ENCODE measurements around the gene CTSA.
"Not testable (repeated sequence)": the region's sequence is repeated elsewhere in the genome, so short reads cannot be mapped to it uniquely, and the experiment has no call there.

The CTSA gene

DNA sequence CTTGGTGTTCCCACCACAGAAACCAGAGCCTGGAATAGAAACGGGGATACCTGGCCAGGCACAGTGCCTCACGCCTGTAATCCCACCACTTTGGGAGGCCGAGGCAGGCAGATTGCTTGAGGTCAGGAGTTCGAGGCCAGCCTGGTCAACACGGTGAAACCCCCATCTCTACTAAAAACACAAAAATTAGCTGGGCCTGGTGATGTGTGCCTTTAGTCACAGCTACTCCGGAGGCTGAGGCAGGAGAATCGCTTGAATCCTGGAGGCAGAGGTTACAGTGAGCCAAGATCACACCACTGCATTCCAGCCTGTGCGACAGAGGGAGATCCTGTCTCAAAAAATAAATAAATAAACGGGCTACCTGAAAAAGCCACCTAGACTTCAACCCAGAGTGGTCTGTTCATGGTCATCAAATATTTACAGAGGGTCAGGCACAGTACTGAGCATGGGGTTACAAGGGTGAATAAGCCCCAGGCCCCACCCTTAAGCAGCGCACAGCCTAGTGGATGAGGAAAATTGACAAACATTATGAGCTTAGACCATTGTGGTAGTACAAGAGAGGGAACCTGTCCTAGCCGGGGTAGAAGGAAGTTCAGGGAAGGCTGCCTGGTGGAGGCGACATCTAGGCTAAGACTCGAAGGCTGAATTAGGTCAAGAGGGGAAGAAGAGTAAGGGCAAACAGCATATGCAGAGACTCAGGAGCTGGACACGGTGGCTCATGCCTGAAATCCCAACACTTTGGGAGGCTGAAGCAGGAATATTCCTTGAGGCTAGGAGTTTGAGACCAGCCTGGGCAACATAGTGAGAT lies 36.1 kb downstream of the CTSA start:
- Histone ChIP-seq H3K9me3 (ENCODE audit: control insufficient read depth, insufficient read depth, low read length) (no peaks in the 10 kb centered on the region), H3K36me3 (ENCODE audit: control insufficient read depth, insufficient read depth, low read length) (no peaks in the 10 kb centered on the region), H3K27me3 (ENCODE audit: control insufficient read depth, insufficient read depth, low read length) (no peaks in the 10 kb centered on the region), H3K9ac (ENCODE audit: low read depth, low read length) (no peak overlapping the region), H3K4me1 (ENCODE audit: control insufficient read depth, insufficient read depth, low read length) (peaks cover 2% of the 10 kb centered on the region), H3K4me3 (ENCODE audit: low read depth, low read length) (no peak overlapping the region)

DNA sequence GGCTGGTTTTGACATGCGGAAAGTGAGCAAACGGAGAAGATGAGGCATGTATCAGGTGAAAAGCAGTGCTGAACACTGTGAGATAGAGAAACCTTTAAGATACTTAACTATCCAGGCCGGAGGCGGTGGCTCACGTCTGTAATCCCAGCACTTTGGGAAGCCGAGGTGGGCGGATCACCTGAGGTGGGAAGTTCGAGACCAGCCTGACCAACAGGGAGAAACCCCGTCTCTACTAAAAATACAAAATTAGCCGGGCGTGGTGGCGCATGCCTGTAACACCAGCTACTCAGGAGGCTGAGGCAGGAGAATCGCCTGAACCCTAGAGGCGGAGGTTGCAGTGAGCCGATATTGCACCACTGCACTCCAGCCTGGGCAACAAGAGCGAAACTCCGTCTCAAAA lies 40.5 kb downstream of the CTSA start:
- not testable (repeated sequence) for H3K36me3 ChIP-seq (ENCODE audit: control insufficient read depth, insufficient read depth, low read length); H3K9me3 ChIP-seq (ENCODE audit: control insufficient read depth, insufficient read depth, low read length); H3K9ac ChIP-seq (ENCODE audit: low read depth, low read length); H3K27me3 ChIP-seq (ENCODE audit: control insufficient read depth, insufficient read depth, low read length); H3K4me3 ChIP-seq (ENCODE audit: low read depth, low read length); H3K4me1 ChIP-seq (ENCODE audit: control insufficient read depth, insufficient read depth, low read length)

DNA sequence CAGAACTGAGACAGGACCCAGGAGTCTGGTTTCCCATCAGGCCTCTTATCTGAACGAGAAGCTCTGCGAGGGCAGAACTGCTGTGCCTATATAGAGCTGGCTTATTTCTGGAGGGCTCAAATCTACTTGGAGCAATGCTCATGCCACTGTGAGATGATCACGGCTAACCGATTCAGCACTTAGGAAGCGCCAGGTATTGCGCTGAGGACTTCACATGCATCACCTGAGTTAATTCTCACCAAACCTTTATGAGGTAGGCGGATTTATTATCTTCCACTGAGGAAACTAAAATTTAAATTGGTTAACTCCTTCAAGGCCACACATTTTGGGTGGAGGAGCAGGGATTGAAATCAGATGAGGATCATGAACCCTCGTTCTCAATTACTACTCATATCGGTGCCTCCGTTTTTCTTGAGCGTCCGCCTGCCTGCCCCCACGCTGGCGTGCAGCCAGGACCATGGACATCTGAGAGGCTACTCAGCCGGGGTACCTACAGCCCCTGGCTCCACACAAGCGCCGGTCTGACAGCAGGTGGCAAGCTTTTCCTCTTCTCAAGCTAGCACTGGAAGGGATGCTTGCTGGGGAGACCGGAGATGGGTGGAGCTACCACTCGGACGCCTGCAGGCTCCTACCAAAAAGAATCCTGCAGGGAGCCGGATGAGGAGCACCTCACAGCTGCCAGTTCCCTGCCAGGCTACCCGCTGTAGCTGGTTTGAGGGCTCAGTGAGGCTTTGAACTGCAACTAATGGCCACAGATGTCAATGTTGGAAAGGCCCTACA lies 42.3 kb downstream of the CTSA start:
- Histone ChIP-seq H3K4me1 (ENCODE audit: control insufficient read depth, insufficient read depth, low read length) (peaks cover 12% of the 10 kb centered on the region), H3K27me3 (ENCODE audit: control insufficient read depth, insufficient read depth, low read length) (no peaks in the 10 kb centered on the region), H3K4me3 (ENCODE audit: low read depth, low read length) (peak overlapping the region; percentile 80), H3K9ac (ENCODE audit: low read depth, low read length) (peak overlapping the region; percentile 99), H3K9me3 (ENCODE audit: control insufficient read depth, insufficient read depth, low read length) (no peaks in the 10 kb centered on the region), H3K36me3 (ENCODE audit: control insufficient read depth, insufficient read depth, low read length) (no peaks in the 10 kb centered on the region)

DNA sequence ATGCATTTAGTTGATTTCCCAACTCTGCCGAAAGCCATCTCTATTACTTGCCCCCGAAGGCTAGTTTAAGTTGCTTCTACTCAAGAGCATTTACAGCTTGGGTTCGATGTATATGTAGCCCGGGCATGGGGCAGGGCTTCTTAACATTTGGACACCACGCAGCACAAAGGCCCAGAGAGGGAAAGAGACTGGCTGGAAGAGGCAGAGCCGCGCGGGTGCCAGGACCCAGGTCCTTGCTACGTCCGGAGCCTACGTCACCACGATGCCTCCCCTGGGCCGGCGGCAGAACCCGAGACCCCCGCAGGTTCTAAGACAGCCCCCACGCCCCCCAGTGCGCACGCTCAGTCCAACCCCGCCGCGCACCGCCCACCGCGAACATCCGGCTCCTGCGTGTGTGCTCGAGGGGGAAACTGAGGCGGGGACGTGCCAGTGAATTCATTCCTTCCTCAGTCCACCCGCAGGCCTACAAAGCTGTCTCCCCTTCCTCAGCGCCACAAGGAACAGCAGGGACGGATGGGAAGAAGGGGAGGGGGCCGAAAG lies 43.0 kb downstream of the CTSA start:
- Histone ChIP-seq H3K4me1 (ENCODE audit: control insufficient read depth, insufficient read depth, low read length) (peaks cover 14% of the 10 kb centered on the region), H3K4me3 (ENCODE audit: low read depth, low read length) (peak overlapping the region; percentile 80), H3K36me3 (ENCODE audit: control insufficient read depth, insufficient read depth, low read length) (no peaks in the 10 kb centered on the region), H3K9ac (ENCODE audit: low read depth, low read length) (peak overlapping the region; percentile 99), H3K9me3 (ENCODE audit: control insufficient read depth, insufficient read depth, low read length) (no peaks in the 10 kb centered on the region), H3K27me3 (ENCODE audit: control insufficient read depth, insufficient read depth, low read length) (no peaks in the 10 kb centered on the region)

DNA sequence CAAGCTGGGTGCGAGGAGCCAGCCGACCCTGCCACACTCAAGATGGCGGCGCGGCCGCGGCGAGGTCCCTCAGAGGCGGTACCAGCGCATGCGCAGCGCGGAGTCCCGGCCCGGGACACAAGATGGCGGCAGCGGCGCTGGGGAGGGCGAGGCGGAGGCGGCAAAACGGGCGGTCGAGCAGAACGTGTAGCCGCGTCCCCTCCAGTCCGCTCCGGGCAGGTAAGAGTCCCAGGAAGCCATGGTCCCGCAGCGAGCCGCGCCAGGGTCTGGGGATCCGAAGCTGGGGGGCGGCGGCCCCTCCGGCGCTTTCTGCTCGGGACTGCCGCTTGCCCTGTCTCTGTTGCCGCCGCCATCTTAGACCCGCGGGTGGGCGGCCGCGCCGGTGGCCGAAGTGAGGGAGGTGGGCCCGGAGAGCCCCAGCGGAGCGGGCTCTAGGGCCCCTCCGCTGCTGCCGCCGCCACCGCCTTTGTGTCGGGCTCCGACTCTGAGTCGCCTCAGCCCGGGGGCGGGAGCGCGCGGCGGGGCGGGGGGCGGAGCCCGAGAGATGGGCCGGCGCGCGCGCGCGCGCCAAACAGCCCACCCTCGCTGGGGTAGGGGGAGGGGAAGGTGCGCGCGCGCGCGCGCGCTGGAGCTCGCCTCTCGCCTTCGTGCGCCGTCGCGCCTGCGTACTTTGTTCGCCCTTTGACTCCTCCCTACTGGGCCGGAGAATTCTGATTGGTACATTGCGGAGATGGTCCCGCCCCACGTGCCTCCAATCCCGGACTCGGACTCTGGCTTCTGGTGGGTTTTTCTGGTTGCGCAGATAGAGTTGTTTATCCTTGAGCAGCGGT lies 43.7 kb downstream of the CTSA start, which contains the start of gene PCIF1:
Gene PCIF1, plus strand, starts transcription at position 98 of the 830 bp plus-strand sequence. CDS start 4,317 bp downstream, outside the sequence.
- Histone ChIP-seq H3K36me3 (ENCODE audit: control insufficient read depth, insufficient read depth, low read length) (peaks cover 3% of the 10 kb centered on the region), H3K4me3 (ENCODE audit: low read depth, low read length) (peak within 1 kb of the TSS; percentile 80), H3K4me1 (ENCODE audit: control insufficient read depth, insufficient read depth, low read length) (peaks cover 14% of the 10 kb centered on the region), H3K9me3 (ENCODE audit: control insufficient read depth, insufficient read depth, low read length) (no peaks in the 10 kb centered on the region), H3K27me3 (ENCODE audit: control insufficient read depth, insufficient read depth, low read length) (no peaks in the 10 kb centered on the region), H3K9ac (ENCODE audit: low read depth, low read length) (peak within 1 kb of the TSS; percentile 99)

DNA sequence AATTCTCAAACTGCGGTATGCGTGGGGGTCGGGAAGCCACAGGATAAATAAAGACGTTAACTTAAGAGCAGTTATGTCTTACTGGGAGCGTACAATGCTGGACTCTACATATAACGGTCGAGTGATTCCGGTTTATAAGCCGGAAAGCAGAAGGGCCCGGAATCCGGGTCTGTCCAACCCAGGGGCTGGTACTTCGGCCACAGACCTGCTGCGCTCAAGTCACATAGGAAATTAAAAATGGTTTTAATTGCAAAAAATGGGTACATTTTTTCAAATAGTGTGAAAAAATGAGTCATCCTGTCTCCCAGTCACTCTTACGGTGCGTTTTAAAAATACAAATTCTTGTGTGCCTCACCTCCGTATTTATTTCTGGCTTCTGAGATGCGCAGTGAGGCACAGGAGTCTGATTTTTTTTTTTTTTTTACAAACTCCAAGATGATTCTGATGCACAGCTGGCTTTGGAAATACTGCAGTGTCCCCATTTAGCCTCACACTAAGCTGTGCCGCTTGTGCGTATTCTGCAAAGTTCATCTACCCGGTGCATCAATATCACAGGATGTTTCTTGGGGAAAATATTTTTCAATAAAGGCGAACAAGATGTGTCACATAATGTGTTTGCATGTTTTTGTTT lies 44.4 kb downstream of the CTSA start:
- H3K27me3 ChIP-seq (ENCODE audit: control insufficient read depth, insufficient read depth, low read length): no peaks in the 10 kb centered on the region
- no peaks in the 10 kb centered on the region for H3K9me3 ChIP-seq (ENCODE audit: control insufficient read depth, insufficient read depth, low read length)
- peaks cover 14% of the 10 kb centered on the region for H3K4me1 ChIP-seq (ENCODE audit: control insufficient read depth, insufficient read depth, low read length)
- no peak overlapping the region for H3K9ac ChIP-seq (ENCODE audit: low read depth, low read length)
- H3K4me3 ChIP-seq (ENCODE audit: low read depth, low read length): peak overlapping the region; percentile 72
- peaks cover 10% of the 10 kb centered on the region for H3K36me3 ChIP-seq (ENCODE audit: control insufficient read depth, insufficient read depth, low read length)

DNA sequence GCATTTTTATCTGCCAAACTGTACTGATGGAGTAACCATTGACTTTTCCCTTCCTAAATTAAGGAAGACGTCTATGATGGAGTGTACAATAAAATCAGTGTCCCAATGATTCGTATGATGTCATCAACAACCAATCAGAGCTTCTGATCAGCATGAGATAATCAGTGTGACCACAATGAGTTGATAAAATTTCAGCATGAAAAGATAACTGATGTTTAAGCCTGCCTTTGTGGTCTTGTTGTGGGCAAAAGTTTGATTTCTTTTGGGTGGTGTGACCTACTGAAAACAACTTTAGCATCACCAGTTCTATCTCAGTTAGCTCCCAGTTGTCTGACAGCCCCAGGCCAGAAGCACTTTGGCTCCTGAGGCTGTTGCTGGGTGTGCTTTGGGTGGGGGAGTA lies 46.6 kb downstream of the CTSA start:
- Histone ChIP-seq H3K36me3 (ENCODE audit: control insufficient read depth, insufficient read depth, low read length) (peaks cover 18% of the 10 kb centered on the region), H3K27me3 (ENCODE audit: control insufficient read depth, insufficient read depth, low read length) (no peaks in the 10 kb centered on the region), H3K9ac (ENCODE audit: low read depth, low read length) (peak overlapping the region; percentile 16), H3K9me3 (ENCODE audit: control insufficient read depth, insufficient read depth, low read length) (no peaks in the 10 kb centered on the region), H3K4me1 (ENCODE audit: control insufficient read depth, insufficient read depth, low read length) (peaks cover 14% of the 10 kb centered on the region), H3K4me3 (ENCODE audit: low read depth, low read length) (no peak overlapping the region)

DNA sequence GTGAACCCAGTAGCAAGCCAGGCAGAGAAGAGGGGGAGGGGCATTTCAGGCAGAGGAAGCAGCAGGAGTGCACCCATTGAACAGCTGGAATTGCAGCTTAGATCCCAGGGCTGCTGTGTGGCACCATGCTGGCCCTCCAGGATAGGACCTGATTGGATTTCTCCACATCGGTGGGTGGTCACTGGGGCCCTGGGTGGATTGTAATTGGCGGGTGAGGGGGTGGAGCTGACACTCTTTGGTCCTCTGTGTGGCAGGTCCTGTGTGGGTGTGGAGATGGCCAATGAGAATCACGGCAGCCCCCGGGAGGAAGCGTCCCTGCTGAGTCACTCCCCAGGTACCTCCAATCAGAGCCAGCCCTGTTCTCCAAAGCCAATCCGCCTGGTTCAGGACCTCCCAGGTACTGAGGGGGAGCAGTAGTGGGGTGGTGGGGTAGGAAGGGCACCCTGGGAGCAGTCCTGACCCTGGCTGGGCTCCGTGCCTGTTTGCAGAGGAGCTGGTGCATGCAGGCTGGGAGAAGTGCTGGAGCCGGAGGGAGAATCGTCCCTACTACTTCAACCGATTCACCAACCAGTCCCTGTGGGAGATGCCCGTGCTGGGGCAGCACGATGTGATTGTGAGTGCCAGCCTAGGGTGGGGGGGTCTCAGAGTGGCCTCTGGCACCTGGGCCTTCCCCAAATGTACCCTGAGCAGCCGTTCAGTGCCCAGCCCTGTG lies 47.7 kb downstream of the CTSA start:
- peaks cover 10% of the 10 kb centered on the region for H3K4me1 ChIP-seq (ENCODE audit: control insufficient read depth, insufficient read depth, low read length)
- peak overlapping the region; percentile 23 for H3K4me3 ChIP-seq (ENCODE audit: low read depth, low read length)
- H3K9ac ChIP-seq (ENCODE audit: low read depth, low read length): peak overlapping the region; percentile 9
- peaks cover 27% of the 10 kb centered on the region for H3K36me3 ChIP-seq (ENCODE audit: control insufficient read depth, insufficient read depth, low read length)
- H3K27me3 ChIP-seq (ENCODE audit: control insufficient read depth, insufficient read depth, low read length): no peaks in the 10 kb centered on the region
- H3K9me3 ChIP-seq (ENCODE audit: control insufficient read depth, insufficient read depth, low read length): no peaks in the 10 kb centered on the region

DNA sequence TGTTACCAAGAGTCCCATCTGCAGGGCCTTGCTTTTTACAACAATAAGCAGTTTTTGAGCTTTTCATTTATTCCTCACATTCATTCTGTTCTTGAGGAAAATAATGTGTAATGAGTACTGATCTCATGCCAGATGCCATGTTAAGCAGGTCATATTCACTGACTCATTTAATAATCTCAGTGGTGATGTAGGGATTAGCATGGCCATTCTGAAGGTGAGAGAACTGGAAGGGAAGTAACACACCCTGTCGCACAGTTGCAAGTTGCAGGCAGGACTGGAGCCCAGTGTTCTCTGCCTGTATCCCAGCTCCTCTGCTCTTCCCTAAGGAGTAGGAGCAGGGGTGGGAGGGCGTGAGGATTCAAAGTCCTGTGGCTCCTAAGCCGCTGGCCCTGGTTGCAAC lies 48.9 kb downstream of the CTSA start:
- Histone ChIP-seq H3K4me3 (ENCODE audit: low read depth, low read length) (no peak overlapping the region), H3K27me3 (ENCODE audit: control insufficient read depth, insufficient read depth, low read length) (no peaks in the 10 kb centered on the region), H3K9ac (ENCODE audit: low read depth, low read length) (no peak overlapping the region), H3K4me1 (ENCODE audit: control insufficient read depth, insufficient read depth, low read length) (peaks cover 10% of the 10 kb centered on the region), H3K36me3 (ENCODE audit: control insufficient read depth, insufficient read depth, low read length) (peaks cover 36% of the 10 kb centered on the region), H3K9me3 (ENCODE audit: control insufficient read depth, insufficient read depth, low read length) (no peaks in the 10 kb centered on the region)

DNA sequence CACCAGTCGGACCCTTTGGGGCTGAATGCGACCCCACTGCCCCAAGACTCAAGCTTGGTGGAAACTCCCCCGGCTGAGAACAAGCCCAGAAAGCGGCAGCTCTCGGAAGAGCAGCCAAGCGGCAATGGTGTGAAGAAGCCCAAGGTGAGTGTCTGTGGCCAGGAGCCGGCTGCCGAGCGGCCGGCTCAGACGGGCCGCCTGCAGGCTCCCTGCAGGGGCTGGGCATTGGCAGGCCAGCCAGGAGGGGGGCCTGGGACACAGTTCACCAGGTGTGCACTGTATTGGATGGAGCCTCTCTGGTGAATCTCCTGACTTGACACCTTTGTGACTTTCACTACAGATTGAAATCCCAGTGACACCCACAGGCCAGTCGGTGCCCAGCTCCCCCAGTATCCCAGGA lies 49.3 kb downstream of the CTSA start:
- Histone ChIP-seq H3K9ac (ENCODE audit: low read depth, low read length) (no peak overlapping the region), H3K4me3 (ENCODE audit: low read depth, low read length) (no peak overlapping the region), H3K4me1 (ENCODE audit: control insufficient read depth, insufficient read depth, low read length) (peaks cover 10% of the 10 kb centered on the region), H3K27me3 (ENCODE audit: control insufficient read depth, insufficient read depth, low read length) (no peaks in the 10 kb centered on the region), H3K9me3 (ENCODE audit: control insufficient read depth, insufficient read depth, low read length) (no peaks in the 10 kb centered on the region), H3K36me3 (ENCODE audit: control insufficient read depth, insufficient read depth, low read length) (peaks cover 41% of the 10 kb centered on the region)

All from iPS-15b (cell line).